Adrenal gland (tissue), 5 donors: Measurements from ENCODE around the gene SURF4.

Experiments used
- CTCF ChIP-seq, 6 experiments: fragments of 450-650 bp in 4 of 6; fragments of 200-600 bp in 2 of 6; sonication (generic) in 1 of 6; IDR thresholded peaks; 1 replicate in 5 of 6; 2 replicates in 1 of 6; pipeline versions ENCODE4 v1.5.1 to v1.8.0; 2016 to 2021; ENCODE audit warnings: antibody characterized with exemption in 6 of 6, mild to moderate bottlenecking in 2 of 6, moderate library complexity in 1 of 6
- POLR2A ChIP-seq, 2 donors: fragments of 450-650 bp; IDR thresholded peaks; one replicate each; pipeline ENCODE4 v1.6.1; 2017; ENCODE audit warnings: antibody characterized with exemption in 2 of 2, mild to moderate bottlenecking in 2 of 2, moderate library complexity in 1 of 2
- donor health status: DM: no; HTN: no; CAD: no.

- TF ChIP-seq CTCF (IDR thresholded peaks at IDR 0.05): no peak
- TF ChIP-seq POLR2A (IDR thresholded peaks at IDR 0.05): no peak
Measured at GRCh38 chr9:133397895-133398294, 22.0 kb upstream of the SURF4 start.
